Keratinocyte (primary cell): ENCODE data around the gene PRKAG2.

Source experiments
- EZH2 ChIP-seq: IDR thresholded peaks from one replicate; pipeline ENCODE4 v1.6.1; 2012; ENCODE audit warnings: inconsistent platforms, mild to moderate bottlenecking, low read length, moderate library complexity
- TF ChIP-seq, protein P1 (sequence below), 3 experiments: IDR thresholded peaks in 1 of 3; conservative IDR thresholded peaks in 1 of 3; optimal IDR thresholded peaks in 1 of 3; 2 replicates in 2 of 3; 3 replicates in 1 of 3; pipeline versions ENCODE3 to v1.5.1; 2011; ENCODE audit warnings: low read length in 3 of 3, mild to moderate bottlenecking in 3 of 3, moderate library complexity in 2 of 3, control low read depth in 1 of 3, inconsistent platforms in 1 of 3; ENCODE audit not compliant: insufficient read depth in 2 of 3; ENCODE audit errors: extremely low read depth in 1 of 3

GRCh38 chr7:151817315-151817690 is 59.6 kb downstream of the PRKAG2 start:
- TF ChIP-seq, protein P1, sequence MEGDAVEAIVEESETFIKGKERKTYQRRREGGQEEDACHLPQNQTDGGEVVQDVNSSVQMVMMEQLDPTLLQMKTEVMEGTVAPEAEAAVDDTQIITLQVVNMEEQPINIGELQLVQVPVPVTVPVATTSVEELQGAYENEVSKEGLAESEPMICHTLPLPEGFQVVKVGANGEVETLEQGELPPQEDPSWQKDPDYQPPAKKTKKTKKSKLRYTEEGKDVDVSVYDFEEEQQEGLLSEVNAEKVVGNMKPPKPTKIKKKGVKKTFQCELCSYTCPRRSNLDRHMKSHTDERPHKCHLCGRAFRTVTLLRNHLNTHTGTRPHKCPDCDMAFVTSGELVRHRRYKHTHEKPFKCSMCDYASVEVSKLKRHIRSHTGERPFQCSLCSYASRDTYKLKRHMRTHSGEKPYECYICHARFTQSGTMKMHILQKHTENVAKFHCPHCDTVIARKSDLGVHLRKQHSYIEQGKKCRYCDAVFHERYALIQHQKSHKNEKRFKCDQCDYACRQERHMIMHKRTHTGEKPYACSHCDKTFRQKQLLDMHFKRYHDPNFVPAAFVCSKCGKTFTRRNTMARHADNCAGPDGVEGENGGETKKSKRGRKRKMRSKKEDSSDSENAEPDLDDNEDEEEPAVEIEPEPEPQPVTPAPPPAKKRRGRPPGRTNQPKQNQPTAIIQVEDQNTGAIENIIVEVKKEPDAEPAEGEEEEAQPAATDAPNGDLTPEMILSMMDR (optimal IDR thresholded peaks at IDR 0.05 in 1 of 3, IDR thresholded peaks at IDR 0.05 in 1 of 3, conservative IDR thresholded peaks at IDR 0.05 in 1 of 3; ENCODE audit: extremely low read depth in 1 of 3, insufficient read depth in 2 of 3, low read length in 3 of 3): no peak
- no peak for TF ChIP-seq EZH2
